ENCODE results near the gene LARGE2.
"Not testable (repeated sequence)": the region's sequence is repeated elsewhere in the genome, so short reads cannot be mapped to it uniquely, and the experiment has no call there.

LARGE2 gene

GRCh38 chr11:45896422-45896984 lies 26.0 kb upstream of the LARGE2 start:
- no peak for DNase-seq (ENCODE audit: low read depth)
- TF ChIP-seq CTCF (conservative IDR thresholded peaks at IDR 0.05; ENCODE audit: low read depth, low read length): no peak
- no peak overlapping the region for H3K4me3 ChIP-seq (ENCODE audit: low read length)

- DNase-seq (ENCODE audit: low read depth): no peak
- no peak for TF ChIP-seq CTCF (conservative IDR thresholded peaks at IDR 0.05; ENCODE audit: low read depth, low read length)
- no peak overlapping the region for H3K4me3 ChIP-seq (ENCODE audit: low read length)
Measured at GRCh38 chr11:45897556-45897955, 24.9 kb upstream of the LARGE2 start.

- TF ChIP-seq CTCF (conservative IDR thresholded peaks at IDR 0.05; ENCODE audit: low read depth, low read length): no peak
- H3K4me3 ChIP-seq (ENCODE audit: low read length): peak overlapping the region; percentile 47
- no peak for DNase-seq (ENCODE audit: low read depth)
Measured at GRCh38 chr11:45899086-45899447, 23.4 kb upstream of the LARGE2 start.

GRCh38 chr11:45899448-45900174 lies 22.8 kb upstream of the LARGE2 start:
- peak overlapping the region; percentile 47 for H3K4me3 ChIP-seq (ENCODE audit: low read length)
- peak; percentile 57 for DNase-seq (ENCODE audit: low read depth)
- TF ChIP-seq CTCF (conservative IDR thresholded peaks at IDR 0.05; ENCODE audit: low read depth, low read length): no peak

GRCh38 chr11:45900175-45900800 lies 22.2 kb upstream of the LARGE2 start:
- DNase-seq (ENCODE audit: low read depth): not testable (repeated sequence)
- peak overlapping the region; percentile 53 for H3K4me3 ChIP-seq (ENCODE audit: low read length)

GRCh38 chr11:45900916-45901617 lies 21.4 kb upstream of the LARGE2 start:
- DNase-seq (ENCODE audit: low read depth): no peak
- peak overlapping the region; percentile 53 for H3K4me3 ChIP-seq (ENCODE audit: low read length)
- no peak for TF ChIP-seq CTCF (conservative IDR thresholded peaks at IDR 0.05; ENCODE audit: low read depth, low read length)

GRCh38 chr11:45901626-45902025 lies 20.8 kb upstream of the LARGE2 start:
- TF ChIP-seq CTCF (conservative IDR thresholded peaks at IDR 0.05; ENCODE audit: low read depth, low read length): no peak

More at GRCh38 chr11:45901626-45902025, 20.8 kb upstream of the LARGE2 start:
- H3K4me3 ChIP-seq (ENCODE audit: low read length): no peak overlapping the region
- DNase-seq (ENCODE audit: low read depth): no peak
